Endothelial cell of umbilical vein (primary cell): ENCODE data around the gene ASMTL. TPM values are rescaled to one million over a fixed set of nuclear protein-coding genes. Genes with fewer than 3 reads are reported as not detected.
"Not testable (repeated sequence)": the region's sequence is repeated elsewhere in the genome, so short reads cannot be mapped to it uniquely, and the experiment has no call there.

Experiments used
- BruUV-seq: library from RNA; stranded (reverse); fragments of 400-500 nt; replicated peaks from 2 replicates; lab custom pipeline; 2021; lab: Mats Ljungman, UMichigan
- CTCF ChIA-PET: fragments of 300-600, 350-600 bp; sonication (Branson Sonifier 250); formaldehyde crosslinking; loops from one replicate; lab custom pipeline; 2021; ENCODE audit warnings: antibody characterized with exemption, inconsistent platforms; lab: Charles Lee
- POLR2A ChIA-PET: fragments of 300-600, 350-600 bp; sonication (Branson Sonifier 250); formaldehyde crosslinking; loops from one replicate; lab custom pipeline; 2021; ENCODE audit warnings: antibody characterized with exemption, inconsistent platforms; lab: Charles Lee
- DNase-seq: peaks from one replicate; pipeline ENCODE4 v3.0.0-alpha.2; 2011; ENCODE audit warnings: low read depth, low spot score
- FAIRE-seq: peaks from 2 replicates; lab custom pipeline; 2011; peaks lifted over from hg19 to GRCh38; lab: Jason Lieb, UNC
- H2AFZ ChIP-seq: 2 replicates; pipeline ENCODE4 v1.6.0; 2012; ENCODE audit warnings: low read depth, low read length, control low read depth, inconsistent platforms
- H3K27ac ChIP-seq: 2 replicates; pipeline ENCODE4 v1.5.1; 2011; ENCODE audit warnings: low read depth, mild to moderate bottlenecking, control low read depth, low read length, moderate library complexity; ENCODE audit not compliant: insufficient read depth
- H3K27me3 ChIP-seq, 2 experiments: 2 replicates each; pipeline versions ENCODE4 v1.6.0 to v1.6.1; 2011; ENCODE audit warnings: low read length in 2 of 2, mixed read lengths in 1 of 2; ENCODE audit not compliant: control insufficient read depth in 2 of 2, insufficient read depth in 2 of 2
- H3K36me3 ChIP-seq, 2 experiments: 2 replicates in 1 of 2; 3 replicates in 1 of 2; pipeline ENCODE4 v1.5.1; 2011; ENCODE audit warnings: low read length in 2 of 2, mild to moderate bottlenecking in 1 of 2, moderate library complexity in 1 of 2; ENCODE audit not compliant: control insufficient read depth in 2 of 2, insufficient read depth in 2 of 2; ENCODE audit errors: extremely low read depth in 1 of 2
- H3K4me1 ChIP-seq: 3 replicates; pipeline ENCODE4 v1.5.1; 2011; ENCODE audit warnings: mild to moderate bottlenecking, low read length; ENCODE audit not compliant: control insufficient read depth, insufficient read depth; ENCODE audit errors: extremely low read depth
- H3K4me2 ChIP-seq: 2 replicates; pipeline ENCODE4 v1.6.1; 2011; ENCODE audit warnings: low read length, control low read depth, mixed read lengths; ENCODE audit not compliant: insufficient read depth
- H3K4me3 ChIP-seq, 3 experiments: fragments of 200-600 bp in 1 of 3; sonication (generic), shearing (Covaris generic) in 1 of 3; replicated peaks in 1 of 3; 2 replicates each; pipeline ENCODE4 v1.5.1; 2011 to 2016; ENCODE audit warnings: control low read depth in 3 of 3, low read length in 3 of 3, mild to moderate bottlenecking in 2 of 3, inconsistent platforms in 1 of 3, low read depth in 1 of 3, moderate library complexity in 1 of 3; ENCODE audit not compliant: insufficient read depth in 1 of 3
- H3K79me2 ChIP-seq: 2 replicates; pipeline ENCODE4 v1.6.0; 2012; ENCODE audit warnings: low read length, inconsistent platforms; ENCODE audit not compliant: control insufficient read depth, insufficient read depth
- H3K9ac ChIP-seq: replicated peaks from 2 replicates; pipeline ENCODE3; 2011; ENCODE audit warnings: low read length, control low read depth; ENCODE audit not compliant: insufficient read depth; ENCODE audit errors: extremely low read depth
- H3K9me1 ChIP-seq: replicated peaks from 3 replicates; pipeline ENCODE4 v1.6.0; 2011; ENCODE audit warnings: mild to moderate bottlenecking, low read length; ENCODE audit not compliant: control insufficient read depth, insufficient read depth; ENCODE audit errors: extremely low read depth
- H3K9me3 ChIP-seq: replicated peaks from 2 replicates; pipeline ENCODE4 v1.5.1; 2012; ENCODE audit warnings: low read length, inconsistent platforms; ENCODE audit not compliant: control insufficient read depth, insufficient read depth
- H4K20me1 ChIP-seq: replicated peaks from 2 replicates; pipeline ENCODE3; 2011; ENCODE audit warnings: mild to moderate bottlenecking, low read length; ENCODE audit not compliant: control insufficient read depth, insufficient read depth; ENCODE audit errors: extremely low read depth
- CTCF ChIP-seq, 2 donors: IDR thresholded peaks; 1 replicate in 1 of 2; 2 replicates in 1 of 2; pipeline ENCODE4 v1.5.1; 2011; ENCODE audit warnings: low read length in 2 of 2, mild to moderate bottlenecking in 2 of 2, moderate library complexity in 2 of 2, control low read depth in 1 of 2, inconsistent platforms in 1 of 2, low read depth in 1 of 2; ENCODE audit not compliant: insufficient read depth in 1 of 2; ENCODE audit errors: extremely low read depth in 1 of 2
- EZH2 ChIP-seq: IDR thresholded peaks from 2 replicates; pipeline ENCODE4 v1.6.1; 2012; ENCODE audit warnings: borderline replicate concordance, low read depth, mild to moderate bottlenecking, moderate library complexity, low read length, inconsistent platforms; ENCODE audit not compliant: severe bottlenecking
- GATA2 ChIP-seq: IDR thresholded peaks from 2 replicates; pipeline ENCODE4 v1.7.0; 2011; ENCODE audit warnings: low read depth, mild to moderate bottlenecking, moderate library complexity, mixed read lengths, low read length; ENCODE audit not compliant: insufficient read length, insufficient read depth
- JUN ChIP-seq: IDR thresholded peaks from 2 replicates; pipeline ENCODE4 v1.6.1; 2011; ENCODE audit warnings: borderline replicate concordance, low read depth; ENCODE audit not compliant: insufficient read length, insufficient read depth
- MYC ChIP-seq: IDR thresholded peaks from one replicate; pipeline ENCODE4 v1.6.1; 2011; ENCODE audit warnings: mild to moderate bottlenecking, low read depth, low read length
- POLR2A ChIP-seq: IDR thresholded peaks from 2 replicates; pipeline ENCODE4 v1.6.1; 2012; ENCODE audit warnings: low read depth, mild to moderate bottlenecking, control low read depth, low read length
- POLR2AphosphoS5 ChIP-seq: IDR thresholded peaks from 2 replicates; pipeline ENCODE4 v1.6.1; 2012; ENCODE audit warnings: low read depth, mild to moderate bottlenecking, control low read depth, low read length, moderate library complexity; ENCODE audit not compliant: insufficient read depth
- dilution Hi-C: fragments of 300-500 bp; cut with MboI; formaldehyde crosslinking; loops from one replicate; pipeline ENCODE4 v1.15.0; 2019; ENCODE audit warnings: low sequenced_read_pairs; ENCODE audit not compliant: extremely low pct_ligation_motif_present
- intact Hi-C: fragments of 100-400 bp; cut with micrococcal nuclease; formaldehyde crosslinking; loops from one replicate; pipeline ENCODE4 v1.10.0; 2022
- polyA plus RNA-seq, 4 experiments: library from polyadenylated mRNA; depleted of rRNA in 3 of 4; stranded (reverse) in 3 of 4; unstranded in 1 of 4; fragments of >200 nt; gene quantifications; 2 replicates each; pipeline versions ENCODE4 v1.2.1 to v1.2.3, GENCODE V29; 2011 to 2012; ENCODE audit warnings: missing spikeins in 1 of 4
- total RNA-seq: library from RNA; stranded (reverse); gene quantifications from 2 replicates; pipeline ENCODE4 v1.2.3, GENCODE V29; 2021
- TF ChIP-seq, protein P1 (sequence below): IDR thresholded peaks from 2 replicates; pipeline ENCODE4 v1.6.1; 2011; ENCODE audit not compliant: insufficient read depth, insufficient read length

ASMTL gene
- total and polyA plus RNA-seq, 2 donors (not counting 3 experiments of a cell fraction or from before 2014, with no cell fraction given) = 27.1 to 29.9 TPM

GRCh38 chrX:1491851-1492349, 39.2 kb upstream of the ASMTL start:
- Histone ChIP-seq H3K4me2 (no peak overlapping the region), H3K9me3 (no peaks in the 10 kb centered on the region), H3K27me3 (no peaks in the 10 kb centered on the region), H4K20me1 (no peaks in the 10 kb centered on the region), H3K9me1 (no peaks in the 10 kb centered on the region), H3K36me3 (no peaks in the 10 kb centered on the region), H3K4me1 (no peaks in the 10 kb centered on the region), H3K79me2 (no peaks in the 10 kb centered on the region), H3K27ac (no peak overlapping the region), H3K9ac (no peak overlapping the region), H3K4me3 (no peak overlapping the region), H2AFZ (no peak overlapping the region)
- ChIA-PET POLR2A (no interaction called here), CTCF (no interaction called here)
- dilution Hi-C loops (no loop called here), intact Hi-C loops (no loop called here)
- no TSS peak for BruUV-seq
- FAIRE-seq = no peak
- DNase-seq = no peak
- TF ChIP-seq MYC (no peak), JUN (no peak), POLR2AphosphoS5 (no peak), EZH2 (no peak), POLR2A (no peak), GATA2 (no peak), CTCF (IDR thresholded peaks at IDR 0.05; ENCODE audit: extremely low read depth in 1 of 2, insufficient read depth in 1 of 2, low read depth in 1 of 2, low read length in 2 of 2) (no peak)
- TF ChIP-seq, protein P1, sequence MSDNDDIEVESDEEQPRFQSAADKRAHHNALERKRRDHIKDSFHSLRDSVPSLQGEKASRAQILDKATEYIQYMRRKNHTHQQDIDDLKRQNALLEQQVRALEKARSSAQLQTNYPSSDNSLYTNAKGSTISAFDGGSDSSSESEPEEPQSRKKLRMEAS = no peak

GRCh38 chrX:1491248-1491647, 38.5 kb upstream of the ASMTL start:
- H3K9ac ChIP-seq, FAIRE-seq, intact Hi-C loops, H3K4me3 ChIP-seq, H3K4me1 ChIP-seq, H3K27ac ChIP-seq, H2AFZ ChIP-seq, H3K9me3 ChIP-seq, POLR2A ChIA-PET, dilution Hi-C loops, H3K36me3 ChIP-seq, H3K9me1 ChIP-seq, H4K20me1 ChIP-seq, H3K27me3 ChIP-seq, DNase-seq, H3K4me2 ChIP-seq, H3K79me2 ChIP-seq, BruUV-seq, CTCF ChIA-PET: not testable (repeated sequence)

DNA sequence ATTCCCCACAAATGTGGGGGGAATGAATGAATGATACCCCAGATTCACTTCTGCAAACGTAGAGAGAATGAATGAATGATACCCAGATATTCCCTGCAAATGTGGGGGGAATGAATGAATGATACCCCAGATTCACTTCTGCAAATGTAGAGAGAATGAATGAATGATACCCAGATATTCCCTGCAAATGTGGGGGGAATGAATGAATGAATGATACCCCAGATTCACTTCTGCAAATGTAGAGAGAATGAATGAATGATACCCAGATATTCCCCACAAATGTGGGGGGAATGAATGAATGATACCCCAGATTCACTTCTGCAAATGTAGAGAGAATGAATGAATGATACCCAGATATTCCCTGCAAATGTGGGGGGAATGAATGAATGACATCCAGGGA, 38.0 kb upstream of the ASMTL start:
- H4K20me1 ChIP-seq, H3K27ac ChIP-seq, H3K27me3 ChIP-seq, dilution Hi-C loops, DNase-seq, H3K9ac ChIP-seq, FAIRE-seq, H3K9me3 ChIP-seq, H3K4me2 ChIP-seq, CTCF ChIA-PET, H3K79me2 ChIP-seq, H2AFZ ChIP-seq, intact Hi-C loops, BruUV-seq, POLR2A ChIA-PET, H3K9me1 ChIP-seq, H3K4me1 ChIP-seq, H3K4me3 ChIP-seq, H3K36me3 ChIP-seq: not testable (repeated sequence)
